GM21367 (cell line): Measurements from ENCODE around the gene TPM2.
A peak's percentile ranks its signal among the peaks of the same experiment; 100 is the strongest.

Experiments
- ATAC-seq: cut with Tn5 transposase; IDR thresholded peaks from one replicate; pipeline ENCODE4 v1.9.1; 2021; ENCODE audit not compliant: unreplicated experiment

Gene TPM2

DNA sequence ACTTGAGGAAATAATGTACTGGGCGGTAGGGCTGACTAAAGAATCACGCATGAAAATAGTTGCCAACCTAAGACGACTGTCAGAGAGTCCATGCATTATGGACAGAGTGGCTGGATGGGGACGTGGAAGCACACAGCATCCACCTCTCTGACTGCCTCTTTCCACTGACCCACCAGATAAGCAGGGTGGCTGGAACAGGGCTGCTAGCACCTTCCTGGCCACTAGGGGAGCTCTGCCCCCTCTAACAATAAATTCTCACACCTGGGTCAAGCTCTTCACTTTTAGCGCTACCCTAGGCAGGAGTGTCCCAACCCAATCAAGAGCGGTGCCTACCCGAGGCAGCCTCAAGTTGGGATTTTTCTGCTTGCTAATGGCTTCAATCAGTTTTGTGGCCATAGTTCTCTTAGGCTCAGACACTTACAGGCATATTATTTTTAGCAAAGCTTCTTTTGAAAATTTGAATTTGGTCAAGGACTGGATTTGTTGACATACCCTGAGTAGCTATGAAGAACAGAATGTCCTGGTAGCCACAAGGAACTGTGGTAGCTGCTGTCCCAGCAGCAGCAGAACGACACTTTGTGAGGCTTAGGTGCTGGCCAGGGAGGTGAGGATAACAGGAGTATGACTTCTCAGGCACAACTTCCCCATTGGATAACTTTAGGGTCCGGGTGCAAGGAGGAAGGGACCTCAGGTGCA, 6.9 kb upstream of the TPM2 start:
- ATAC-seq, result peak; percentile 60

DNA sequence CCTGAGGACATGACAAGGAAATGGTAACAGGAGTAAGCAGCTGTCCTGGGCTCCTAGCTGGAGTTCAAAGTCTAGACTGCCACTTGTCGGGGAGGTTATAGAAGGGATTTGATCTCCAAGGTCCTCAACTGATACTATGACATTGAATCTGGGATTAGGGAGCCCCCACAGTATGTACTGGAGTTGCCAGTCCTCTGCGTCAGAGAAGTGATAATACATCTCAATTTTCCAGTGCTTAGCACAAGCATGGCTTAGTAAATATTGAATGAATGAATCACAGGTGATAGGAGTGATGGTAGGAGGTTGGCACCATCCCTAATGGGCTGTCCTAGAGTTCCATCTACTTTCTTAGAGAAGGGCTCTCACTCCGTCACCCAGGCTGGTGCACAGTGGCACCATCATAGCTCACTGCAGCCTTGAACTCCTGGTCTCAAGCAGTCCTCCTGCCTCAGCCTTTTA, 6.2 kb upstream of the TPM2 start:
- ATAC-seq, result no peak

DNA sequence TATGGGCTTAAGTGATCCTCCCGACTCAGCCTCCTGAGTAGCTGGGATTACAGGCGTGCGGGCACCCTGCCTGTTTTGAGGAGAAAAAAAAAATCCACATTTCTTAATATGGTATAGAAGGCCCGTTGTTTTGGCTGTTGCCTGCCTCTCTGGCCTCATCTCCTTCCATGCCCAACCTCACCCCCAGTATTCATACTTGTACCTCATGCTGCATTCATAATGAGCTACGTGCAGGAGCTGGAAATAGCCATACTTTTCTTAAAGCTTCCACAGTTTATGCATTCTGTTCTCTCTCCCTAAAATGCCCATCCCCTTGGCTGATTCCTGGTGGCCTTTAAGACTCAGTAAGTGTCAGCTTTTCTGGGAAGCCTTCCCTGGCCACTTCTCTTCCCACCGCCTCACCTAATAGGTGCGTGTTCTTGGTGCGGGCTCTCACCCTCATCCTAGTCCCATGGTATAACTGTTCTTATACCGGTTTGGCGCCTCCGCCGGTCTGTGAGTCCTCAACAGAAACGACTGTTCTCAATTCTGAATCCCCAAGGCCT, 2.1 kb upstream of the TPM2 start:
- no peak for ATAC-seq

DNA sequence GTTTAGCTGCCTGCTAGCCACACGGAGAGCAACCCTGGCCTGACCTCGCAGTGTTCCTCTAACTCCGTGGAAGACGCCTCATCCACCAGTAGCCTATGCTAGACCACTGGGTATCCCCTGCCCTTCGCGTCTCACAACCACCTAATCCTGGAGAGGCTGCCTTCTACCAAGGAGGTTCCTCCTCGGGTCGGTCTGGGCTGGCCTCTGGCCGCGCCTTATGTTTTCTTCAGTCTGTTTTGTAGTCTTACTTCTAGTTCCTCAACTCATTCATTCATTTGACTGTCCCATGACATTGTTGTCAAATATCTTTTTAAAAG, 1.6 kb upstream of the TPM2 start:
- ATAC-seq, result no peak

DNA sequence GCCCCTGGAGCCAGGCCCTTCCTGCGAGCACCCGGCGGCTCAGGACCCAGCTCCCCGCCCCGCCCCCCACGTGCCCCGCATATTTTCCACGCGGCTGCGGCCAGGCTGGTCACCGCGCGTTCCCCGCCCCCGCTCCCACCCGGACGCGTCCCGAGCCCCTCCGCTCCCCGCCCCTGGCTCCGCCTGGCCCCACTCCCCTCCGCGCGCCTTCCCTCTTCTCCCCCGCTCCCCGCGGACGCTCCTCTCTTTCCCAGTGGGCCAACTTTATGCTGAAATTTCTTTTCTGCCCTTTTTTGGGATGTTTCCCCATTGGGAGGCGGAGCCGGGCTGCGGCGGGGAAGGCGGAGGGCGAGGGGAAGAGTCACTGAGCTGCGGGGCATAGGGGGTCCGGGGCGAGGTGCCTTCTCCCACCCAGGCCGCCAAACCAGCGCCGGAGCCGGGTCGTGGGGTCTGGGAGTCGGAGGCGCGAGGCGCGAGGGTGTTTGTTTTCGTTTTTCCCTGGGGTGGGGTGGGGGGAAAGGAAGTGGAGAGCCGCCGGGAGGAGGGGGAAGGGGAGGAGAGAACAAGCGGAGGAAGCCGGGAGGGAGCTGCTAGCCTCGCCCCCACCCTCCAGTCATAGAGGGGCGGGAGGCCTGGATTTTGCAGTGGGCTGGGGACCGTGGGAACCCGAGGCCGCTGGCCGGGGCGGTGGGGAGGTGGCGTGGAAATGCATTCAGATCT, 1.0 kb upstream of the TPM2 start:
- no peak for ATAC-seq

DNA sequence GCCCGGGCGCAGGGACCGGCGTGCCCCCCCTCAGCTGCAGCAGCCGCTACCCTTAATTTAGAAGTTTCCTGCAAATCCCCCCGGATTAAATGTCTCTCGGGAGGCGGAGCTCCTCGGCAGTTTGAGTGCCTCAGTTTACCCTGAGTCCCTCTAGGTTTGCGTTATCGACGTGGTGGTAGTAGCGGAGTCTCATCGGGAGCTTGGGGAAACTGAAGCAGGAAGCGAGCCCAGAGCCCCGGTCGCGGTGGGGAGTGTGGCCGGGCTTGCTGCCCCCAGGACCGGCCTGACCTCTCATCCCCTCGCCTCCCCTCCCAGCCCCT, 529 bp upstream of the TPM2 start:
- no peak for ATAC-seq

DNA sequence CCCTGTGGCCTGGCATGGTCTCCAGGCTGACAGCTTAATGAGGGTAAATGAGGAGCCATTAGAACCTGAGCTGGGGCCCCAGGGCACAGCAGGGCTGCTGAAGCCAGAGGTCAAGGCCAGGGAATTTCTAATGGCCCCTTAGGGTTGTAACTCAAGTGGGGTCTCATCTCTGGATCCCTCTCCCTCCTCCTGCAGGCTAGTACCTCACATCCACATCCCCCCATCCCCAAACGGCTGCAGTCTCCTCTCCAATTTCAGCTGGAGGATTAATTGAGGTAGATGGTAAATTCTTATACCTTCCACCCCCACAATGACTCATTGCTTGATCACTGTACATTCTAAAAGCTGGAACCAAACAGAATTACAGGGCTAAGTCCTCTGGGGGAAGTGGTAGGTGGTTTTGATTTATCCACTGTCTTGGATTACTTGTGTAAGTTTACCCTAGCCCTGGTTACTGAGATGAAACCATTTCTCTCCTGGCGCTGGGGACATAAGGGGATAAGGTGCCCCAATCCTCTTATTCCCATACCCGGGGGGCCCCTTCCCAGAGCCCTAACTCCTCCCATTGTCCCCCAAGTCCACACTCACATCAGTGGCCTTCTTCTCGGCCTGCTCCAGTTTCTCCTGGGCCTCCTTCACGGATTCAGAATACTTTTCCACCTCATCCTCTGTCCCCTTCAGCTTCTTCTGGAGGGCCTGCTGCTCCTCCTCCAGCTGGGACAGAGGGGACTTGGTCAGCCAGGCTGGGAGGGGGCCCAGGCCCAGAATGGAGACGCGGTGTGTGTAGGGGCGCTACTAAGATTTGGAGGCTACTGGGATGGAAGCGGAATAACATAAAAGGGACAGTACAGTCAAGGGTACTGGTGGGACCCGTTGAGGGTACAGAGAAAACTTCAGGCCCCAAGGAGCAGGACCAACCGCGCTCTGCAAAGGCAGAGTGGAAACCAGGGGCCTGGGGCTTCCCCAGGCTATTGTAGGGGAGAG, 875 bp downstream of the TPM2 start:
- ATAC-seq, result no peak

DNA sequence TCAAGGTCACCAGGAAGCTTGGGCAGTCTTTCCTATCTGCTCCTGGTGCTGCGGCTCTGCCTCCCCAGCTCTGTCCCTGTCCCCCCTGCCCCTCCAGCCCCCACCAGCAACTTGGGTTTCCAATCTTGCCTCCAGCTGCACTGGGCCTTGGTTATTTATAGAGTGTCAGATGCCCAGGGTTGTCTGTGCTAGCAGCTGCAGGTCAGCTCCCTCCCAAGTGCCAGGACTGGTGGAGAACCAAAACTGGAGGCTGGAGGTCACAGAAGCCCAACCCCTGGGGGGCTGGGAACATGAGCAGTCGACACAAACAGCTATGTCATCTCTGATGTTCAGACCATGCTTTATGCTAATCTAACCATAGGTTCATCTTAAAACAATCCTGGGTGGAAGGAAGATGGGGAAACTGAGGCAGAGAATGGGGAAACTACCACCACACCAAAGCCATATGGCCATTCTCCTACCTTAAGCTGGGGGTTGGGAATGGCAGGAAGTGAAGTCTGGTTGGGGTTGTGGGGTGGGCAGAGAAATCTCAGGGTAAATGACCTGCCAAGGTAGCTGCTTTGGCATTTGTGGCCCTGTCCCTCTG, 1.7 kb downstream of the TPM2 start:
- no peak for ATAC-seq

DNA sequence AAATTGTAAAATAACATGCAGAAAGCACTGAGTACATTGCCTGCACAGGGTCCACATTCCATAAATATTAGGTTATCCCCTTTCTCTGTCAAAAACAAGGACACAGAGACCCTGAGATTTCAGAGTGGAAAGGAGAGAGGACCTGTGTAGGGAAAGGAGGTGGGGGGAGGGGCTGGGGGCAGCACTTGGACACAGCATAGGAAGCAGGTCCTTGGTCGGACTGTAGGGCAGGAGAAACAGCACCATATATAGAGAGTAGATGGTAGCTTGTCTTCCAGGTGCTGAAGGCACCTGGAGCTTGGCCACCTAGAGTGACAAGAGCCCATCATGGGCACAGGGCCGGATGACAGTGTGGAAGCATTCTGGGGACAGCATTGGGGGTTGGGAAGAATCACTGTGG, 2.4 kb downstream of the TPM2 start:
- no peak for ATAC-seq

DNA sequence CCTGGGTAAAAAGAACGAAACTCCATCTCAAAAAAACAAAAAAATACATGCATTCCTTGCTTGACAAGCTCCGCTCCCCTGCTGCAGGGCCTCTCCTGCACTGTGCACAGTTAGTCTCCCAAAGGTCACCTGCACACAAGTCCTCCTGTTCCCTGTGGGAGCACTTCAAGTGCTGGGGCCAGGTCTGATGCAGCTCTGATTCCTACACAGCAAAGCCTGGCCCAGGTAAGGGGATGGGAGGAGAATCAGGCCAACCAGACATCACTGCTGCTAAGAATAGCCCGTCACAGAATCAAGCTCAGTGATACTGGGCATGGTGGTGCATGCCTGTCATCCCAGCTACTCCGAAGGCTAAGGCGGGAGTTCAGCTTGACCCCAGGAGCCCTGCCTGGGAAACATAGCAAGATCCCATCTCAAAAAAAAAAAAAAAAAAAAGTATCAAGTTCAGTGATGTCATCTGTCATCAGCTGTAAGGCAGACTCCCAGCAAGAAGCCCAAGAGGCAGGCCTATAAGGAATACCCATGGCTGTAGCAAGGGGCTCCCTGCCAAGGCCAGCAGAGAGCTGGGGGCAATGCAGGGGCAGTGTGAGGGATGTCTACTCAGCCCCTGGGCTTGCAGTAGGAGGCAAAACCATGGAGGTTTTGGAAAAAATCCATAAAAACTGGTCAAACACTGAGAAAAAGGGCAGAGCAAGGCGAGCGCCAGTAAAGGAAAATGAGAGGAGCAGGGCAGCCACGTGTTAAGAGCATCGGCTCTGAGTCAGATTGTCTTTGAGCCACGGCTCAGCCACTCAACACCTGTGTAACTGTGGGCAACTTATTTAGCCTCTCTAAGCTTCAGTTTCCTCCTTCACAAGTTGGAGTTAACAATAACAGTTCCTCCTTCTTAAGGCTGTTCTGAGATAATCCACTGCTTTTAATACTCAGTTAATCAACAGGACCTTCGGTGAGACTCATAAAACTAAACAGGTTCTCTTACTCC, 3.2 kb downstream of the TPM2 start:
- ATAC-seq, result no peak

DNA sequence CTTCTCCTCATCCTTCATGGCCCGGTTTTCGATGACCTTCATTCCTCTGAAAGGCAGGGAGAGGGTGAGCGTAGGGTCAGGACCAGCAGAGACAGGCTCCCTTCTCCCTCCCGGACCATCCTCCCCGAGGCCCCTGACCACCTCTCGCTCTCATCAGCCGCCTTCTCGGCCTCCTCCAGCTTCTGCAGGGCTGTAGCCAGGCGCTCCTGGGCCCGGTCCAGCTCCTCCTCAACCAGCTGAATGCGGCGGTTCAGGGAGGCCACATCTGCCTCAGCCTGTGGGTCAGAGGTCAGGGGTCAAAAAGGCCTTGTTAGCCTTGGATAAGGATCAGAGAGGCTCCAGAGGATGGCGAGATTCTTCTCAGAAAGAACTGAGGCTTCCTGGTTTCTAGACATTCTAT, 4.2 kb downstream of the TPM2 start:
- ATAC-seq, result no peak

DNA sequence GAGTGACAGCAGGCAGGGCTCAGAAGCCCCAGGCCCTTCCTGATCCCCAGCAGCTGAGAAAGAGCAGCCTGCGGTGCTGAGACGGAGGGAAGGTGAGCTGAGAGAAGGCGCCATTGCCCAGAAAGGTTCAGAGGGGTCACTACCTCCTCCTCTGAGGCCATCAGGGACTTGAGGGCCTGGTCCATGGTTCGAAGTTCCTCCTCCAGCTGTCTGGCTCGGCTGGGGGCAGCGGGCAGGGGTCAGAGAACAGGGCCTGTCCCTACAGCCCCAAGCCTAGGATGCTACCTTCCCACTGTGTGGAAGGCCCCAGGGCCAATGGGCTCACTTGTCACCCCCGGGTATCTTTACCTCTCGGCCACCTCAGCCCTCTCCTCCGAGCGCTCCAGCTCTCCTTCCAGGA, 4.8 kb downstream of the TPM2 start:
- ATAC-seq, result no peak

DNA sequence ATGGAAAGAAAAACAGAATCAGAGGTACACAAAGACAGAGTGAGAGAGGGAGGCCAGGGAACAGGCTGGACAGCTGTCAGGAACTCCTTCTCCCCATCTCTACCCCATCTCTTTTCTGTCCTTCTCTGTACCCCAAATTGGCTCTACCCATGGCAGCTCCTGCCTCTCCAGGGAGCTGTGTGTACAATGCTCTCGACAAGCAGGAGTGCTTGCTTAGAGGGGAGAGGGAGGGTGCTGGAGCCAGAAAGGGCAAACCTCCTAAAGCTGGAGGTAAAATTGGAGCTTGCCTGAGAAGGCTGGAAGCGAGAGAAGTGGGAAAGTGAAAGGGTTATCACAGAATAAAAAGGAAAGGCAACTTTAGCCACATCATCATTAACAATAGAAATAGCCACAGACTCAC, 6.4 kb downstream of the TPM2 start:
- ATAC-seq, result no peak

DNA sequence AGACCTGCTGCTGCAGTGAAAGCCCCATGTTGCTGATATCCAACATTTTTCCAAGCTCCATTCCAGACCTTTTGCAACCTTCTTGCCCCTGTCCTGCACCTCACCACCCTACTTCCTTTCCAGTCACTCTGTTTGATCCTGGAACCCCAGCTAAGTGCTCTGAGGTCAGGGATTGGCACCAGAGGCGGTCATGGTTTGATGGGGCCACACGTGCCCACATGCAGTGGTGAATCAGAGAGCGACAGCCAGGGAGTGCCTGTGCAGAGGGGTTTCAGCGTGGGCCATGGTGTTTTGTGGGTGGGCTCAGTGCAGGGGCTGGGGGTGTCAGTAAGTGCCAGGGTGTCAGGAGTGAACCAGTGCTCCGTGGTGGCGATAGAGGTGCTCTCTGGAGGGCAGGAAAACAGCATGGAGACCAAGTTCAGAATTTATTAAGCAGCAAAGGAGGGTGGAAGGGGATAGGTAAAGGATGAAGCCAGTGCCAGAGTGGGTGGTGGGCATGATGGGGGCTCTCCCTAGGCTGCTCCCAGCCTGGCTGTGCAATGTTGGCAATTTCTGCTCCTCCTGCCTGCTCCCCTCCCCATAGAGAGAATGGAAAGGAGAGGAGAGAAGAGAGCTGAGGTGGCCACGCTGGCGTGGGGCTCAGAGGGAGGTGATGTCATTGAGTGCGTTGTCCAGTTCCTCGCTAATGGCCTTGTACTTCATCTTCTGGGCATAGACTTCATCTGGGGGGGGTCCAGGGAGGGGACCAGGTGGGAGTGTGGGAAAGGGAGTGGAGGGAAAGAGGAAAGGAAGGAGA, 7.0 kb downstream of the TPM2 start:
- no peak for ATAC-seq

DNA sequence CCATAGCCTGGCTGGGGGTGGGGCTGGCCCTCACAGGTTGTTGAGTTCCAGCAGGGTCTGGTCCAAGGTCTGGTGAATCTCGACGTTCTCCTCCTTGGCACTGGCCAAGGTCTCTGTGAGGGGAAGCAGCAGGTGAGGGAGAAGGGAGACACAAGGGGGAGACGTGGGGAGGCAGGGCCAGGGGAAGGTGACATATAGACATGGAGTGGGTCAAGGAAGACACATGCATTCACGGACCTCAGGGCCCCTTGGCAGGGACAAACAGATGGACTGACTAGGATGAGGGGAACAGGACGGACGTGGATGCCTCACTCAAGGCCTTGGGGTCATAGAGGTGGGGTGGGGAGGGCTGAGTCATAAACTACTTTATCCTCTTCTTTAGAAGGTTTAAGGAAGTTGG, 7.7 kb downstream of the TPM2 start:
- ATAC-seq, result no peak

DNA sequence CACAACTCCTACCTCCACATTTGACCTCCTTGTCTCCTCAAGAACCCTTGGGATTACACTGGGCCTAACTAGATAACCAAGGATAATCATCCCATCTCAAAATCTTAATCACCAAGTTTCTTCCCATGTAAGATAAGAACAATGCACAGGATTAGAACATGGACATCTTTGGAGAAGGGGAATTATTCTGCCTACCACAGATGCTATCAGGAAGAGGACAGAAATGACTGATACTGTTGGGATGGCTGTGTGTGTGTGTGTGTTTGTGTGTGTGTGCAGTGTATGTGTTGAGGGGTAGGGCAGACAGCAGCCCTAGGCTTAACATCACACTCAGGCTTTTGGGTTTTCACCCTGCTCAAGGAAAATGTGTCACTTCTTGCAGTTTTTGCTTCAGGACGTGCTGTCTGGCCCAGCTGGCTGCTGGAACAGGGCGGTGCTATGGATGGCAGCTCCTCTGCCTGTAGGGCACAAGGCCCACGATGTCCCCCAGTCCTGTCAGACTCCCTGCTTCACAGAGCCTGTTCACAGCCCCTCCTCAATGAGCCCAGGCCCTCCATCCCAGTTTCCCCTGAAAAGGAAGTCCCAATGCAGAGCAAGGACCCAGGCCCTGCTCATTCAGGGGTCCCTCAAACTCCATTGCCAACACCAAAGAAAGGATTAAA, 8.3 kb downstream of the TPM2 start:
- no peak for ATAC-seq

DNA sequence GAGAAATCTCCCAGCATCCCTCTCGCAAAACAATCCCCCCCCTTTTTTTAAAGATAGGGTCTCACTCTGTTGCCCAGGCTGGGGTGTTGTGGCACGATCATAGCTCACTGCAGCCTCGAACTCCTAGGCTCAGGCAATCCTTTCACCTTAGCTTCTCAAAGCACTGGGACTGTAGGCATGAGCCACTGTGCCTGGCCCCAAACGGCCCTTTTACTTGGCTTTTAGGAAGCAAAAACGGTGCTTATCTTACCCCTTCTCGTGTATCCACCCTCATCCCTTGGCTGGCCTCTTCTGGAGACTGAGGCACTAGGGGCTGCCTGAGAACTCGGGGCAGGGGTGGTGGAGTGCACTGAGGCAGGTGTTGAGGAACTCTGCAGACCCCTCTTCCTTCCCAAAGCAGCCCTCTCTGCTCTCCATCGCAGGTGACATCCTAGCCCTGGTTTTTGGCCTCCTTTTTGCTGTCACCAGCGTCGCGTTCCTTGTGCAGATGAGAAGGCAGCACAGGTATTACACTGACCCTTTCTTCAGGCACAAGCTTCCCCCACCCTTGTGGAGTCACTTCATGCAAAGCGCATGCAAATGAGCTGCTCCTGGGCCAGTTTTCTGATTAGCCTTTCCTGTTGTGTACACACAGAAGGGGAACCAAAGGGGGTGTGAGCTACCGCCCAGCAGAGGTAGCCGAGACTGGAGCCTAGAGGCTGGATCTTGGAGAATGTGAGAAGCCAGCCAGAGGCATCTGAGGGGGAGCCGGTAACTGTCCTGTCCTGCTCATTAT, 9.2 kb downstream of the TPM2 start:
- ATAC-seq, result no peak

DNA sequence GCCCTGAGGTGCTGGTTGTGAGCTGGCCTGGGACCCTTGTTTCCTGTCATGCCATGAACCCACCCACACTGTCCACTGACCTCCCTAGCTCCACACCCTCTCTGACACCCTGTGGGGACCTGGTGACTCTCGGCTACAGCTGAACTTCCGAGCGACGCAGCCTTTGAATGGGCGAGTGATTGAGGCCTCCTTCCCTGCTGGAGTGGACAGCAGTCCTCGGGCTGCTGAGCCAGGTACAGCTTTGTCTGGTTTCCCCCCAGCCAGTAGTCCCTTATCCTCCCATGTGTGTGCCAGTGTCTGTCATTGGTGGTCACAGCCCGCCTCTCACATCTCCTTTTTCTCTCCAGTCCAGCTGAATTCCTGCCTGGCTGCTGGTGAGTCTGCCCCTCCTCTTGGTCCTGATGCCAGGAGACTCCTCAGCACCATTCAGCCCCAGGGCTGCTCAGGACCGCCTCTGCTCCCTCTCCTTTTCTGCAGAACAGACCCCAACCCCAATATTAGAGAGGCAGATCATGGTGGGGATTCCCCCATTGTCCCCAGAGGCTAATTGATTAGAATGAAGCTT, 9.9 kb downstream of the TPM2 start:
- ATAC-seq, result no peak
